GM12878 (cell line): Measurements from ENCODE around the gene ZNF695.

Experiments used
- ATF3 ChIP-seq: IDR thresholded peaks from 2 replicates; pipeline ENCODE4 v1.6.1; 2011; ENCODE audit warnings: low read depth, mild to moderate bottlenecking, low read length, moderate library complexity, borderline replicate concordance; ENCODE audit errors: extremely low read depth
- BCL3 ChIP-seq: IDR thresholded peaks from 2 replicates; pipeline ENCODE4 v1.6.1; 2011; ENCODE audit warnings: borderline replicate concordance, low read depth, mild to moderate bottlenecking, moderate library complexity, low read length; ENCODE audit not compliant: insufficient read depth, poor library complexity, severe bottlenecking
- CTCF ChIP-seq, 3 experiments: IDR thresholded peaks in 2 of 3; conservative IDR thresholded peaks in 1 of 3; 2 replicates each; pipeline ENCODE4 v1.5.1; 2011; ENCODE audit warnings: low read depth in 3 of 3, low read length in 3 of 3, mild to moderate bottlenecking in 3 of 3, control low read depth in 2 of 3, moderate library complexity in 2 of 3, inconsistent platforms in 1 of 3, mixed read lengths in 1 of 3; ENCODE audit not compliant: control insufficient read depth in 2 of 3, insufficient read depth in 1 of 3; ENCODE audit errors: extremely low read depth in 1 of 3
- ELK1 ChIP-seq: IDR thresholded peaks from 2 replicates; pipeline ENCODE4 v1.6.1; 2012; ENCODE audit warnings: low read depth, low read length, improper control_type of control experiment
- EP300 ChIP-seq, 2 experiments: fragments of 150-350 bp in 1 of 2; IDR thresholded peaks; 2 replicates each; pipeline ENCODE4 v1.6.1; 2011 to 2012; ENCODE audit warnings: low read depth in 2 of 2, low read length in 2 of 2, borderline replicate concordance in 1 of 2, improper control_type of control experiment in 1 of 2, inconsistent platforms in 1 of 2; ENCODE audit not compliant: control insufficient read depth in 1 of 2
- NKRF ChIP-seq: fragments of 450-650 bp; conservative IDR thresholded peaks from 2 replicates; pipeline ENCODE4 v1.6.1; 2017; ENCODE audit warnings: mild to moderate bottlenecking, moderate library complexity
- NR2C2 ChIP-seq: IDR thresholded peaks from 2 replicates; pipeline ENCODE4 v1.6.1; 2011; ENCODE audit warnings: borderline replicate concordance, low read depth; ENCODE audit not compliant: control insufficient read depth, insufficient read length
- POLR2A ChIP-seq: IDR thresholded peaks from 2 replicates; pipeline ENCODE4 v1.6.1; 2011; ENCODE audit warnings: low read depth, mild to moderate bottlenecking, low read length
- POLR2AphosphoS2 ChIP-seq: IDR thresholded peaks from 2 replicates; pipeline ENCODE4 v1.6.1; 2011; ENCODE audit warnings: low read depth, mild to moderate bottlenecking, low read length, improper control_type of control experiment, moderate library complexity
- SMC3 ChIP-seq: IDR thresholded peaks from 2 replicates; pipeline ENCODE4 v1.6.1; 2011; ENCODE audit warnings: low read length, improper control_type of control experiment, borderline replicate concordance

- TF ChIP-seq ATF3 (no peak), EP300 (IDR thresholded peaks at IDR 0.05; ENCODE audit: borderline replicate concordance in 1 of 2, control insufficient read depth in 1 of 2, low read depth in 2 of 2, low read length in 2 of 2) (no peak), ELK1 (no peak), POLR2A (no peak), NR2C2 (no peak), POLR2AphosphoS2 (no peak), SMC3 (no peak), CTCF (IDR thresholded peaks at IDR 0.05 in 2 of 3, conservative IDR thresholded peaks at IDR 0.05 in 1 of 3; ENCODE audit: control insufficient read depth in 2 of 3, extremely low read depth in 1 of 3, insufficient read depth in 1 of 3, low read depth in 3 of 3, low read length in 3 of 3) (no peak), NKRF (no peak), BCL3 (no peak)
Observed at GRCh38 chr1:246989901-246990300, 18.0 kb downstream of the ZNF695 start.
